Rectal smooth muscle tissue (tissue), 1 donor: ENCODE measurements around the gene NDUFS7.

Source experiments
- H3K27ac ChIP-seq: one replicate; pipeline ENCODE4 v1.7.0; 2013; ENCODE audit warnings: low read depth, low read length, inconsistent platforms
- H3K27me3 ChIP-seq: one replicate; pipeline ENCODE4 v1.7.0; 2013; ENCODE audit warnings: low read length; ENCODE audit not compliant: control insufficient read depth, insufficient read depth
- H3K36me3 ChIP-seq: one replicate; pipeline ENCODE4 v1.7.0; 2013; ENCODE audit warnings: low read length; ENCODE audit not compliant: control insufficient read depth, insufficient read depth
- H3K4me1 ChIP-seq: one replicate; pipeline ENCODE4 v1.7.0; 2013; ENCODE audit warnings: low read length; ENCODE audit not compliant: control insufficient read depth, insufficient read depth
- H3K4me3 ChIP-seq: one replicate; pipeline ENCODE4 v1.7.0; 2013; ENCODE audit warnings: low read length
- H3K9ac ChIP-seq: one replicate; pipeline ENCODE4 v1.7.0; 2013; ENCODE audit warnings: low read length

Gene NDUFS7

GRCh38 chr19:1422943-1423342, 39.2 kb downstream of the NDUFS7 start:
- no peak overlapping the region for H3K9ac ChIP-seq
- peaks cover 7% of the 10 kb centered on the region for H3K4me1 ChIP-seq
- H3K4me3 ChIP-seq: no peak overlapping the region
- H3K27ac ChIP-seq: peak overlapping the region; percentile 33
- H3K36me3 ChIP-seq: peaks cover 42% of the 10 kb centered on the region
- no peaks in the 10 kb centered on the region for H3K27me3 ChIP-seq

- H3K36me3 ChIP-seq: peaks cover 44% of the 10 kb centered on the region
Observed at GRCh38 chr19:1423436-1424191, 39.9 kb downstream of the NDUFS7 start.

GRCh38 chr19:1424192-1424955, 40.7 kb downstream of the NDUFS7 start:
- Histone ChIP-seq H3K36me3 (peaks cover 42% of the 10 kb centered on the region), H3K4me1 (peaks cover 7% of the 10 kb centered on the region), H3K27ac (no peak overlapping the region), H3K4me3 (no peak overlapping the region), H3K9ac (no peak overlapping the region), H3K27me3 (no peaks in the 10 kb centered on the region)

More at GRCh38 chr19:1423436-1424191, 39.9 kb downstream of the NDUFS7 start:
- Histone ChIP-seq H3K4me1 (peaks cover 7% of the 10 kb centered on the region), H3K4me3 (no peak overlapping the region), H3K9ac (no peak overlapping the region), H3K27me3 (no peaks in the 10 kb centered on the region), H3K27ac (no peak overlapping the region)

- Histone ChIP-seq H3K36me3 (peaks cover 47% of the 10 kb centered on the region), H3K9ac (no peak overlapping the region), H3K4me3 (no peak overlapping the region), H3K27me3 (no peaks in the 10 kb centered on the region), H3K4me1 (peaks cover 7% of the 10 kb centered on the region), H3K27ac (no peak overlapping the region)
Observed at GRCh38 chr19:1425102-1425837, 41.6 kb downstream of the NDUFS7 start.

GRCh38 chr19:1425902-1426301, 42.2 kb downstream of the NDUFS7 start:
- H3K27ac ChIP-seq: no peak overlapping the region
- peaks cover 7% of the 10 kb centered on the region for H3K4me1 ChIP-seq
- no peaks in the 10 kb centered on the region for H3K27me3 ChIP-seq
- H3K4me3 ChIP-seq: no peak overlapping the region
- peaks cover 43% of the 10 kb centered on the region for H3K36me3 ChIP-seq
- H3K9ac ChIP-seq: no peak overlapping the region

- Histone ChIP-seq H3K4me3 (no peak overlapping the region), H3K9ac (no peak overlapping the region), H3K4me1 (peaks cover 7% of the 10 kb centered on the region), H3K27me3 (no peaks in the 10 kb centered on the region), H3K27ac (no peak overlapping the region), H3K36me3 (peaks cover 39% of the 10 kb centered on the region)
Observed at GRCh38 chr19:1426736-1427135, 43.0 kb downstream of the NDUFS7 start.

- H3K36me3 ChIP-seq: peaks cover 39% of the 10 kb centered on the region
Observed at GRCh38 chr19:1427221-1427920, 43.7 kb downstream of the NDUFS7 start.

GRCh38 chr19:1428738-1429391, 45.2 kb downstream of the NDUFS7 start:
- Histone ChIP-seq H3K4me3 (no peak overlapping the region), H3K36me3 (peaks cover 34% of the 10 kb centered on the region), H3K9ac (no peak overlapping the region), H3K4me1 (no peaks in the 10 kb centered on the region), H3K27me3 (no peaks in the 10 kb centered on the region), H3K27ac (no peak overlapping the region)

More at GRCh38 chr19:1427221-1427920, 43.7 kb downstream of the NDUFS7 start:
- Histone ChIP-seq H3K9ac (no peak overlapping the region), H3K27me3 (no peaks in the 10 kb centered on the region), H3K4me1 (peaks cover 4% of the 10 kb centered on the region), H3K4me3 (no peak overlapping the region), H3K27ac (no peak overlapping the region)

- peaks cover 39% of the 10 kb centered on the region for H3K36me3 ChIP-seq
- H3K4me1 ChIP-seq: no peaks in the 10 kb centered on the region
- H3K27ac ChIP-seq: no peak overlapping the region
- no peaks in the 10 kb centered on the region for H3K27me3 ChIP-seq
- H3K9ac ChIP-seq: no peak overlapping the region
- no peak overlapping the region for H3K4me3 ChIP-seq
Observed at GRCh38 chr19:1429750-1430149, 46.0 kb downstream of the NDUFS7 start.

- no peaks in the 10 kb centered on the region for H3K4me1 ChIP-seq
- H3K4me3 ChIP-seq: no peak overlapping the region
- H3K36me3 ChIP-seq: peaks cover 35% of the 10 kb centered on the region
- no peak overlapping the region for H3K27ac ChIP-seq
- H3K27me3 ChIP-seq: no peaks in the 10 kb centered on the region
- no peak overlapping the region for H3K9ac ChIP-seq
Observed at GRCh38 chr19:1430246-1430645, 46.5 kb downstream of the NDUFS7 start.

- no peak overlapping the region for H3K9ac ChIP-seq
- peaks cover 27% of the 10 kb centered on the region for H3K36me3 ChIP-seq
Observed at GRCh38 chr19:1431759-1432506, 48.2 kb downstream of the NDUFS7 start.

More at GRCh38 chr19:1431759-1432506, 48.2 kb downstream of the NDUFS7 start:
- Histone ChIP-seq H3K4me1 (no peaks in the 10 kb centered on the region), H3K27me3 (no peaks in the 10 kb centered on the region), H3K4me3 (no peak overlapping the region), H3K27ac (no peak overlapping the region)
